Measurements from ENCODE around the gene CIRBP. TPM values are rescaled to one million over a fixed set of nuclear protein-coding genes. Genes with fewer than 3 reads are reported as not detected.

CIRBP gene
- total RNA-seq, 1 experiment from 2014 or later = 263 TPM

GRCh38 chr19:1265615-1266128 lies 3.5 kb upstream of the CIRBP start:
- Histone ChIP-seq H2AK5ac (ENCODE audit: insufficient read length, low read length) (no peak overlapping the region), H3K79me2 (ENCODE audit: insufficient read depth, low read length) (peaks cover 4% of the 10 kb centered on the region; the same call in 1 of the 2 replicates), H3K4me2 (ENCODE audit: insufficient read depth, insufficient read length, low read length) (peak overlapping the region; percentile 45), H4K20me1 (ENCODE audit: control insufficient read depth, insufficient read depth, insufficient read length) (no peaks in the 10 kb centered on the region), H2BK15ac (ENCODE audit: low read depth, low read length) (no peak overlapping the region), H3K79me1 (ENCODE audit: insufficient read depth, low read depth, low read length, poor library complexity, severe bottlenecking) (no peaks in the 10 kb centered on the region), H4K5ac (ENCODE audit: insufficient read length, low read depth, low read length) (no peak overlapping the region), H2BK20ac (ENCODE audit: low read depth, low read length, poor library complexity, severe bottlenecking) (no peak overlapping the region), H2BK5ac (ENCODE audit: insufficient read length, low read length) (no peak overlapping the region), H3K4ac (ENCODE audit: low read depth, low read length) (no peak overlapping the region), H3T11ph (ENCODE audit: low read length) (no peak overlapping the region), H4K91ac (ENCODE audit: insufficient read length, low read depth, low read length) (no peak overlapping the region), H3K18ac (ENCODE audit: insufficient read length, low read depth, low read length) (peak overlapping the region; percentile 23), H3K4me1 (ENCODE audit: insufficient read depth, low read length) (peaks cover 4% of the 10 kb centered on the region; the same call in 1 of the 2 replicates), H2AFZ (ENCODE audit: low read length) (no peak overlapping the region), H3K23me2 (ENCODE audit: insufficient read length, low read depth, low read length, poor library complexity, severe bottlenecking) (peaks cover 30% of the 10 kb centered on the region), H3K9me3 (ENCODE audit: control insufficient read depth, low read depth, low read length) (no peaks in the 10 kb centered on the region), H2BK12ac (ENCODE audit: insufficient read length, low read depth, low read length) (no peak overlapping the region), H4K8ac (replicated peaks; ENCODE audit: insufficient read length, low read depth, low read length) (no peak overlapping the region), H3K9ac (ENCODE audit: extremely low read depth, insufficient read length, low read length) (no peak overlapping the region), H3K56ac (ENCODE audit: insufficient read length, low read depth, low read length) (no peak overlapping the region), H3K23ac (ENCODE audit: insufficient read length, low read depth, low read length) (no peak overlapping the region), H3K14ac (ENCODE audit: insufficient read depth, low read length) (no peak overlapping the region), H3K27ac (ENCODE audit: insufficient read length, low read depth, low read length) (no peak overlapping the region), H2BK120ac (ENCODE audit: low read depth, low read length, poor library complexity, severe bottlenecking) (no peak overlapping the region), H3K27me3 (ENCODE audit: insufficient read depth, low read length) (no peaks in the 10 kb centered on the region)
- Mint-ChIP-seq H3K9me3 (no peaks in the 10 kb centered on the region; a peak in 1 of 5 replicates), H3K4me1 (peaks cover 54 to 59% of the 10 kb centered on the region in 2 experiments), H3K27me3 (ENCODE audit: low read depth) (peaks cover 13% of the 10 kb centered on the region), H3K27ac (peak overlapping the region in 2 of 3 experiments; percentile 55 to 98; a peak in 3 of 7 replicates), H3K36me3 (ENCODE audit: insufficient read depth in 1 of 3, low read depth in 3 of 3) (peaks cover 5 to 22% (median 8%) of the 10 kb centered on the region in 3 experiments), H3K4me3 (peak overlapping the region; percentile 56 to 72)
- DNase-seq = no peak
- no CpG with 5 or more reads among the region's 28 CpGs for WGBS (ENCODE audit: extremely low coverage, insufficient read length, low lambda C conversion rate)
- no peak for TF ChIP-seq CTCF (conservative IDR thresholded peaks at IDR 0.05)
